ENCODE data around the gene FRY. TPM values are rescaled to one million over a fixed set of nuclear protein-coding genes. Genes with fewer than 3 reads are reported as not detected.

Gene FRY
- total RNA-seq, 1 experiment from 2014 or later: 5.3 TPM

DNA sequence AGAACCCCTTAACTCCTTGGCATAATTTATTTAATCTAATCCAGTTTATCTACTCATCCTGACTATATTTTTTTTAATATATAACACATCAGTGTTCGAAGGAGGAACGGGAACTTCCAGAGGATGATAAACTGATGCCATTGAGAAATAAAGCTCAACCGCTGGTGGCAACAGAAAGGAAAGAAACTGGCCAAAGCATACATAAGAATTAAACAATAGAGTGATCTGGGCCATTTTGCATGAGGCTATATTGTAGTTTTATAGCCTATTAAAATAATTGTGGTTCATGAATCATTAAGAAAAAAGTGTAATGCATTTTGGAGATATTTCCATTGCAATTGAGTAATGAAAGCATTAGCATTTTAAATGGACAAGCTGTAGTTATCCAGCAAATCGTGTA is 94.2 kb downstream of the FRY start (continued):
- TF ChIP-seq, protein P1, sequence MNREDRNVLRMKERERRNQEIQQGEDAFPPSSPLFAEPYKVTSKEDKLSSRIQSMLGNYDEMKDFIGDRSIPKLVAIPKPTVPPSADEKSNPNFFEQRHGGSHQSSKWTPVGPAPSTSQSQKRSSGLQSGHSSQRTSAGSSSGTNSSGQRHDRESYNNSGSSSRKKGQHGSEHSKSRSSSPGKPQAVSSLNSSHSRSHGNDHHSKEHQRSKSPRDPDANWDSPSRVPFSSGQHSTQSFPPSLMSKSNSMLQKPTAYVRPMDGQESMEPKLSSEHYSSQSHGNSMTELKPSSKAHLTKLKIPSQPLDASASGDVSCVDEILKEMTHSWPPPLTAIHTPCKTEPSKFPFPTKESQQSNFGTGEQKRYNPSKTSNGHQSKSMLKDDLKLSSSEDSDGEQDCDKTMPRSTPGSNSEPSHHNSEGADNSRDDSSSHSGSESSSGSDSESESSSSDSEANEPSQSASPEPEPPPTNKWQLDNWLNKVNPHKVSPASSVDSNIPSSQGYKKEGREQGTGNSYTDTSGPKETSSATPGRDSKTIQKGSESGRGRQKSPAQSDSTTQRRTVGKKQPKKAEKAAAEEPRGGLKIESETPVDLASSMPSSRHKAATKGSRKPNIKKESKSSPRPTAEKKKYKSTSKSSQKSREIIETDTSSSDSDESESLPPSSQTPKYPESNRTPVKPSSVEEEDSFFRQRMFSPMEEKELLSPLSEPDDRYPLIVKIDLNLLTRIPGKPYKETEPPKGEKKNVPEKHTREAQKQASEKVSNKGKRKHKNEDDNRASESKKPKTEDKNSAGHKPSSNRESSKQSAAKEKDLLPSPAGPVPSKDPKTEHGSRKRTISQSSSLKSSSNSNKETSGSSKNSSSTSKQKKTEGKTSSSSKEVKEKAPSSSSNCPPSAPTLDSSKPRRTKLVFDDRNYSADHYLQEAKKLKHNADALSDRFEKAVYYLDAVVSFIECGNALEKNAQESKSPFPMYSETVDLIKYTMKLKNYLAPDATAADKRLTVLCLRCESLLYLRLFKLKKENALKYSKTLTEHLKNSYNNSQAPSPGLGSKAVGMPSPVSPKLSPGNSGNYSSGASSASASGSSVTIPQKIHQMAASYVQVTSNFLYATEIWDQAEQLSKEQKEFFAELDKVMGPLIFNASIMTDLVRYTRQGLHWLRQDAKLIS (CRISPR knock-in tag; IDR thresholded peaks at IDR 0.05; ENCODE audit: borderline replicate concordance): no peak
- TF ChIP-seq, protein P2, sequence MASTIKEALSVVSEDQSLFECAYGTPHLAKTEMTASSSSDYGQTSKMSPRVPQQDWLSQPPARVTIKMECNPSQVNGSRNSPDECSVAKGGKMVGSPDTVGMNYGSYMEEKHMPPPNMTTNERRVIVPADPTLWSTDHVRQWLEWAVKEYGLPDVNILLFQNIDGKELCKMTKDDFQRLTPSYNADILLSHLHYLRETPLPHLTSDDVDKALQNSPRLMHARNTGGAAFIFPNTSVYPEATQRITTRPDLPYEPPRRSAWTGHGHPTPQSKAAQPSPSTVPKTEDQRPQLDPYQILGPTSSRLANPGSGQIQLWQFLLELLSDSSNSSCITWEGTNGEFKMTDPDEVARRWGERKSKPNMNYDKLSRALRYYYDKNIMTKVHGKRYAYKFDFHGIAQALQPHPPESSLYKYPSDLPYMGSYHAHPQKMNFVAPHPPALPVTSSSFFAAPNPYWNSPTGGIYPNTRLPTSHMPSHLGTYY (CRISPR knock-in tag; IDR thresholded peaks at IDR 0.05): no peak
- TF ChIP-seq, protein P3, sequence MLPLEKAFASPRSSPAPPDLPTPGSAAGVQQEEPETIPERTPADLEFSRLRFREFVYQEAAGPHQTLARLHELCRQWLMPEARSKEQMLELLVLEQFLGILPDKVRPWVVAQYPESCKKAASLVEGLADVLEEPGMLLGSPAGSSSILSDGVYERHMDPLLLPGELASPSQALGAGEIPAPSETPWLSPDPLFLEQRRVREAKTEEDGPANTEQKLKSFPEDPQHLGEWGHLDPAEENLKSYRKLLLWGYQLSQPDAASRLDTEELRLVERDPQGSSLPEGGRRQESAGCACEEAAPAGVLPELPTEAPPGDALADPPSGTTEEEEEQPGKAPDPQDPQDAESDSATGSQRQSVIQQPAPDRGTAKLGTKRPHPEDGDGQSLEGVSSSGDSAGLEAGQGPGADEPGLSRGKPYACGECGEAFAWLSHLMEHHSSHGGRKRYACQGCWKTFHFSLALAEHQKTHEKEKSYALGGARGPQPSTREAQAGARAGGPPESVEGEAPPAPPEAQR (CRISPR knock-in tag; IDR thresholded peaks at IDR 0.05): no peak
- TF ChIP-seq ZNF416 (CRISPR knock-in tag; IDR thresholded peaks at IDR 0.05) (no peak), GTF2I (CRISPR knock-in tag; conservative IDR thresholded peaks at IDR 0.05) (no peak), GRHL2 (CRISPR knock-in tag; IDR thresholded peaks at IDR 0.05; ENCODE audit: insufficient replicate concordance, severe bottlenecking) (no peak), FOXP1 (CRISPR knock-in tag; IDR thresholded peaks at IDR 0.05; ENCODE audit: borderline replicate concordance) (no peak), MXD4 (CRISPR knock-in tag; IDR thresholded peaks at IDR 0.05; ENCODE audit: borderline replicate concordance) (no peak), TEAD4 (CRISPR knock-in tag; IDR thresholded peaks at IDR 0.05) (no peak), ZNF219 (CRISPR knock-in tag; IDR thresholded peaks at IDR 0.05; ENCODE audit: borderline replicate concordance) (no peak), HMGA2 (CRISPR knock-in tag; IDR thresholded peaks at IDR 0.05) (no peak)
- TF ChIP-seq, protein P4, sequence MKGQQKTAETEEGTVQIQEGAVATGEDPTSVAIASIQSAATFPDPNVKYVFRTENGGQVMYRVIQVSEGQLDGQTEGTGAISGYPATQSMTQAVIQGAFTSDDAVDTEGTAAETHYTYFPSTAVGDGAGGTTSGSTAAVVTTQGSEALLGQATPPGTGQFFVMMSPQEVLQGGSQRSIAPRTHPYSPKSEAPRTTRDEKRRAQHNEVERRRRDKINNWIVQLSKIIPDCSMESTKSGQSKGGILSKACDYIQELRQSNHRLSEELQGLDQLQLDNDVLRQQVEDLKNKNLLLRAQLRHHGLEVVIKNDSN (CRISPR knock-in tag; IDR thresholded peaks at IDR 0.05): no peak
- TF ChIP-seq, protein P5, sequence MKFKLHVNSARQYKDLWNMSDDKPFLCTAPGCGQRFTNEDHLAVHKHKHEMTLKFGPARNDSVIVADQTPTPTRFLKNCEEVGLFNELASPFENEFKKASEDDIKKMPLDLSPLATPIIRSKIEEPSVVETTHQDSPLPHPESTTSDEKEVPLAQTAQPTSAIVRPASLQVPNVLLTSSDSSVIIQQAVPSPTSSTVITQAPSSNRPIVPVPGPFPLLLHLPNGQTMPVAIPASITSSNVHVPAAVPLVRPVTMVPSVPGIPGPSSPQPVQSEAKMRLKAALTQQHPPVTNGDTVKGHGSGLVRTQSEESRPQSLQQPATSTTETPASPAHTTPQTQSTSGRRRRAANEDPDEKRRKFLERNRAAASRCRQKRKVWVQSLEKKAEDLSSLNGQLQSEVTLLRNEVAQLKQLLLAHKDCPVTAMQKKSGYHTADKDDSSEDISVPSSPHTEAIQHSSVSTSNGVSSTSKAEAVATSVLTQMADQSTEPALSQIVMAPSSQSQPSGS (CRISPR knock-in tag; IDR thresholded peaks at IDR 0.05; ENCODE audit: borderline replicate concordance, low read depth): no peak

DNA sequence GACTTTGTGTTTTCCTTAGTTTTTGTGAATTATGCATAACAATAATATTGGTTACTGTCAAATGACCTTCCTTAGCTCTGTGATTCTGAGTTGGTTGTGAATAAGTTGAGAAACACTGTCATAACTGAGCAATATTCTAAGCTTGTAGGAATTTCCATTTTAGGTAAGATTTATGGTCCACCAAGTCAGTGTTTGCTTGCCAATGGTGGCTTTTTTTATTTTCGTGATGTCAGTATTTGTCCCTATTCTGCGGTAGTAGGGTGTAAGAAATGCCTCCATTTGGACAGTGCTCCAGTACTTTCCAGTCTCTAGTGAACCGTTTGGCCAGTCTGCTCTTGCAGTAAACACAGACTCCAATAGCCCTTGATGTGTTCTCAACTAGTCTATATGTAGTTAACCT is 94.7 kb downstream of the FRY start:
- DNase-seq (ENCODE audit: low spot score) (no peak), ATAC-seq (no peak)
- POLR2A ChIA-PET: no interaction called here
- no peak for TF ChIP-seq ZNF138 (CRISPR knock-in tag; conservative IDR thresholded peaks at IDR 0.05)
- TF ChIP-seq, protein P6, sequence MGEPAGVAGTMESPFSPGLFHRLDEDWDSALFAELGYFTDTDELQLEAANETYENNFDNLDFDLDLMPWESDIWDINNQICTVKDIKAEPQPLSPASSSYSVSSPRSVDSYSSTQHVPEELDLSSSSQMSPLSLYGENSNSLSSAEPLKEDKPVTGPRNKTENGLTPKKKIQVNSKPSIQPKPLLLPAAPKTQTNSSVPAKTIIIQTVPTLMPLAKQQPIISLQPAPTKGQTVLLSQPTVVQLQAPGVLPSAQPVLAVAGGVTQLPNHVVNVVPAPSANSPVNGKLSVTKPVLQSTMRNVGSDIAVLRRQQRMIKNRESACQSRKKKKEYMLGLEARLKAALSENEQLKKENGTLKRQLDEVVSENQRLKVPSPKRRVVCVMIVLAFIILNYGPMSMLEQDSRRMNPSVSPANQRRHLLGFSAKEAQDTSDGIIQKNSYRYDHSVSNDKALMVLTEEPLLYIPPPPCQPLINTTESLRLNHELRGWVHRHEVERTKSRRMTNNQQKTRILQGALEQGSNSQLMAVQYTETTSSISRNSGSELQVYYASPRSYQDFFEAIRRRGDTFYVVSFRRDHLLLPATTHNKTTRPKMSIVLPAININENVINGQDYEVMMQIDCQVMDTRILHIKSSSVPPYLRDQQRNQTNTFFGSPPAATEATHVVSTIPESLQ (CRISPR knock-in tag; IDR thresholded peaks at IDR 0.05): no peak
- no peak for TF ChIP-seq HMGA2 (CRISPR knock-in tag; IDR thresholded peaks at IDR 0.05)
- TF ChIP-seq ESRRA (CRISPR knock-in tag; IDR thresholded peaks at IDR 0.05; ENCODE audit: borderline replicate concordance): no peak
- no peak for TF ChIP-seq ZBTB21 (CRISPR knock-in tag; IDR thresholded peaks at IDR 0.05; ENCODE audit: borderline replicate concordance)
- TF ChIP-seq ZNF121 (CRISPR knock-in tag; IDR thresholded peaks at IDR 0.05): no peak
- TF ChIP-seq JUN (CRISPR knock-in tag; IDR thresholded peaks at IDR 0.05): no peak
- CTCF ChIA-PET: no interaction called here
- no peak overlapping the region for H3K27ac Mint-ChIP-seq
- peaks cover 22% of the 10 kb centered on the region for H3K9me3 Mint-ChIP-seq
- H3K4me3 Mint-ChIP-seq: no peak overlapping the region
- no peaks in the 10 kb centered on the region for H3K4me1 Mint-ChIP-seq
- no peaks in the 10 kb centered on the region; the same call in 1 of the 2 replicates for H3K27me3 Mint-ChIP-seq (ENCODE audit: low read depth)
- peaks cover 20% of the 10 kb centered on the region for H3K36me3 Mint-ChIP-seq

Data from WTC11 (cell line).